DOHH2 (cell line): ENCODE measurements around the gene GFRA1.

ENCODE experiments used
- H3F3A ChIP-seq: fragments of 200-600 bp; sonication (generic), shearing (Covaris generic); 2 replicates; pipeline ENCODE4 v1.6.0; 2016; ENCODE audit warnings: antibody characterized with exemption, mild to moderate bottlenecking; ENCODE audit not compliant: control insufficient read depth, insufficient read depth
- H3K27ac ChIP-seq: fragments of 200-600 bp; sonication (generic); 2 replicates; pipeline ENCODE4 v1.5.1; 2014; ENCODE audit warnings: low read depth, mild to moderate bottlenecking, low read length, moderate library complexity
- H3K27me3 ChIP-seq: fragments of 200-600 bp; sonication (generic); 2 replicates; pipeline ENCODE4 v1.6.1; 2014; ENCODE audit warnings: mild to moderate bottlenecking, low read length, mixed read lengths; ENCODE audit not compliant: control insufficient read depth
- H3K36me3 ChIP-seq: fragments of 200-600 bp; sonication (generic); 2 replicates; pipeline ENCODE4 v1.6.1; 2014; ENCODE audit warnings: mild to moderate bottlenecking, low read length, moderate library complexity, mixed read lengths; ENCODE audit not compliant: control insufficient read depth
- H3K4me1 ChIP-seq: fragments of 200-600 bp; sonication (generic); 2 replicates; pipeline ENCODE4 v1.6.1; 2014; ENCODE audit warnings: mild to moderate bottlenecking, low read length, mixed read lengths; ENCODE audit not compliant: control insufficient read depth
- H3K4me2 ChIP-seq: fragments of 200-600 bp; sonication (generic); 2 replicates; pipeline ENCODE4 v1.6.0; 2014; ENCODE audit warnings: mild to moderate bottlenecking, low read length, moderate library complexity
- H3K4me3 ChIP-seq: fragments of 200-600 bp; sonication (generic); 2 replicates; pipeline ENCODE4 v1.5.1; 2014; ENCODE audit warnings: mild to moderate bottlenecking, low read length, mixed read lengths
- H3K79me2 ChIP-seq: fragments of 200-600 bp; sonication (generic); 2 replicates; pipeline ENCODE4 v1.6.1; 2014; ENCODE audit warnings: mild to moderate bottlenecking, low read length, mixed read lengths; ENCODE audit not compliant: control insufficient read depth
- H3K9me2 ChIP-seq: fragments of 200-600 bp; sonication (generic); replicated peaks from 2 replicates; pipeline ENCODE4 v1.6.1; 2014; ENCODE audit warnings: mild to moderate bottlenecking, low read length, mixed read lengths; ENCODE audit not compliant: control insufficient read depth
- H3K9me3 ChIP-seq: fragments of 200-600 bp; sonication (generic); 2 replicates; pipeline ENCODE4 v1.6.1; 2014; ENCODE audit warnings: antibody characterized with exemption, low read length, mixed read lengths; ENCODE audit not compliant: control insufficient read depth, insufficient read depth
- H4K20me1 ChIP-seq: fragments of 200-600 bp; sonication (generic); 2 replicates; pipeline ENCODE4 v1.6.0; 2014; ENCODE audit warnings: low read depth, mild to moderate bottlenecking, antibody characterized with exemption, low read length, moderate library complexity; ENCODE audit not compliant: control insufficient read depth, insufficient read depth
- CTCF ChIP-seq: fragments of 200-600 bp; sonication (generic); IDR thresholded peaks from one replicate; pipeline ENCODE4 v1.5.1; 2014; ENCODE audit warnings: antibody characterized with exemption, mild to moderate bottlenecking, low read depth, low read length; ENCODE audit not compliant: poor library complexity, severe bottlenecking
- EZH2phosphoT487 ChIP-seq: fragments of 200-600 bp; sonication (generic); IDR thresholded peaks from 2 replicates; pipeline ENCODE4 v1.6.1; 2017; ENCODE audit warnings: borderline replicate concordance, mild to moderate bottlenecking, antibody characterized with exemption, low read length, moderate library complexity, mixed read lengths

GFRA1 gene

GRCh38 chr10:116178086-116178605 lies 94.9 kb downstream of the GFRA1 start:
- no peaks in the 10 kb centered on the region for H3K4me1 ChIP-seq
- TF ChIP-seq EZH2phosphoT487, result no peak
- TF ChIP-seq CTCF, result no peak
- H3K9me2 ChIP-seq, result no peaks in the 10 kb centered on the region
- H3K36me3 ChIP-seq, result no peaks in the 10 kb centered on the region
- no peaks in the 10 kb centered on the region for H3K9me3 ChIP-seq
- H3K4me3 ChIP-seq, result no peak overlapping the region
- no peak overlapping the region for H3K27ac ChIP-seq
- no peaks in the 10 kb centered on the region for H3K79me2 ChIP-seq
- no peaks in the 10 kb centered on the region for H3F3A ChIP-seq
- H4K20me1 ChIP-seq, result no peaks in the 10 kb centered on the region
- H3K27me3 ChIP-seq, result no peaks in the 10 kb centered on the region
- no peak overlapping the region for H3K4me2 ChIP-seq

GRCh38 chr10:116175231-116175630 lies 97.8 kb downstream of the GFRA1 start:
- Histone ChIP-seq H4K20me1 (no peaks in the 10 kb centered on the region), H3K36me3 (no peaks in the 10 kb centered on the region), H3K4me1 (no peaks in the 10 kb centered on the region), H3K4me3 (no peak overlapping the region), H3K9me3 (no peaks in the 10 kb centered on the region), H3K4me2 (no peak overlapping the region), H3K27ac (no peak overlapping the region), H3K27me3 (no peaks in the 10 kb centered on the region), H3K79me2 (no peaks in the 10 kb centered on the region), H3F3A (no peaks in the 10 kb centered on the region), H3K9me2 (no peaks in the 10 kb centered on the region)
- TF ChIP-seq CTCF (no peak), EZH2phosphoT487 (no peak)

- Histone ChIP-seq H3K27ac (no peak overlapping the region), H3K9me3 (no peaks in the 10 kb centered on the region), H3K4me2 (no peak overlapping the region), H3K9me2 (no peaks in the 10 kb centered on the region), H3F3A (no peaks in the 10 kb centered on the region), H3K4me3 (no peak overlapping the region), H3K4me1 (no peaks in the 10 kb centered on the region), H3K27me3 (no peaks in the 10 kb centered on the region), H3K79me2 (no peaks in the 10 kb centered on the region), H4K20me1 (no peaks in the 10 kb centered on the region), H3K36me3 (no peaks in the 10 kb centered on the region)
- TF ChIP-seq CTCF (no peak), EZH2phosphoT487 (no peak)
These were observed 101.5 kb downstream of the GFRA1 start for GRCh38 chr10:116171505-116171904.

- Histone ChIP-seq H3K79me2 (no peaks in the 10 kb centered on the region), H3F3A (no peaks in the 10 kb centered on the region), H3K9me2 (no peaks in the 10 kb centered on the region), H3K4me1 (no peaks in the 10 kb centered on the region), H4K20me1 (no peaks in the 10 kb centered on the region), H3K4me2 (no peak overlapping the region), H3K9me3 (no peaks in the 10 kb centered on the region), H3K36me3 (no peaks in the 10 kb centered on the region), H3K4me3 (no peak overlapping the region), H3K27me3 (no peaks in the 10 kb centered on the region), H3K27ac (no peak overlapping the region)
- no peak for TF ChIP-seq CTCF
- TF ChIP-seq EZH2phosphoT487, result no peak
These were observed 102.2 kb downstream of the GFRA1 start for GRCh38 chr10:116170815-116171250.
